ENCODE measurements around the gene TRIM52.
"Not testable (repeated sequence)": the region's sequence is repeated elsewhere in the genome, so short reads cannot be mapped to it uniquely, and the experiment has no call there.

Gene TRIM52

GRCh38 chr5:181212080-181212479 is 48.9 kb downstream of the TRIM52 start:
- no peak for DNase-seq

- no peak for DNase-seq
These were observed 49.7 kb downstream of the TRIM52 start for GRCh38 chr5:181211208-181211607.

DNA sequence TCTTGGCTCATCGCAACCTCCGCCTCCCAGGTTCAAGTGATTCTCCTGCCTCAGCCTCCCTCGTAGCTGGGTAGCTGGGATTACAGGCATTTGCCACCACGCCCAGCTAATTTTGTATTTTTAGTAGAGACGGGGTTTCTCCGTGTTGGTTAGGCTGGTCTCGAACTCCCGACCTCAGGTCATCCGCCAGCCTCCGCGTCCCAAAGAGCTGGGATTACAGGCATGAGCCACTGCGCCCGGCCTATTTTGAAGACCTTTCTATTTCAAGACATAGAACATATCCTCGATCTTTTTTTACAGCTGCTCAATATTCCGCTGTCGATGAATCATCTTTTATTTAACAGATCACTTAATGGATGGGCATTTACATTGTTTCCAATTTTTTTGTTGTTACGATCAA is 50.2 kb downstream of the TRIM52 start:
- DNase-seq = not testable (repeated sequence)

DNA sequence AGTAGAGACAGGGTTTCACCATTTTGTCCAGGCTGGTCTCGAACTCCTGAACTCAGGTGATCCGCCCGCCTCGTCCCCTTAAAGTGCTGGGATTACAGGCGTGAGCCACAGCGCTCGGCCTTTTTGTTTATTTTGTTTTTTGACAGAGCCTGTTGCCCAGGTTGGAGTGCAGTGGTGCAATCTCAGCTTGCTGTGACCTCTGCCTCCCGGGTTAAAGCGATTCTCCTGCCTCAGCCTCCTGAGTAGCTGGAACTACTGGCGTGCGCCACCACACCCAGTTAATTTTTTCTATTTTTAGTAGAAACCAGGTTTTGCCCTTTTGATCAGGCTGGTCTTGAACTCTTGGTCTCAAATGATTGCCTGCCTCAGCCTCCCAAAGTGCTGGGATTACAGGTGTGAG is 50.8 kb downstream of the TRIM52 start:
- DNase-seq = not testable (repeated sequence)

GRCh38 chr5:181209006-181209405 is 51.9 kb downstream of the TRIM52 start:
- DNase-seq = not testable (repeated sequence)

- no peak for DNase-seq
These were observed 53.0 kb downstream of the TRIM52 start for GRCh38 chr5:181207960-181208253.

DNA sequence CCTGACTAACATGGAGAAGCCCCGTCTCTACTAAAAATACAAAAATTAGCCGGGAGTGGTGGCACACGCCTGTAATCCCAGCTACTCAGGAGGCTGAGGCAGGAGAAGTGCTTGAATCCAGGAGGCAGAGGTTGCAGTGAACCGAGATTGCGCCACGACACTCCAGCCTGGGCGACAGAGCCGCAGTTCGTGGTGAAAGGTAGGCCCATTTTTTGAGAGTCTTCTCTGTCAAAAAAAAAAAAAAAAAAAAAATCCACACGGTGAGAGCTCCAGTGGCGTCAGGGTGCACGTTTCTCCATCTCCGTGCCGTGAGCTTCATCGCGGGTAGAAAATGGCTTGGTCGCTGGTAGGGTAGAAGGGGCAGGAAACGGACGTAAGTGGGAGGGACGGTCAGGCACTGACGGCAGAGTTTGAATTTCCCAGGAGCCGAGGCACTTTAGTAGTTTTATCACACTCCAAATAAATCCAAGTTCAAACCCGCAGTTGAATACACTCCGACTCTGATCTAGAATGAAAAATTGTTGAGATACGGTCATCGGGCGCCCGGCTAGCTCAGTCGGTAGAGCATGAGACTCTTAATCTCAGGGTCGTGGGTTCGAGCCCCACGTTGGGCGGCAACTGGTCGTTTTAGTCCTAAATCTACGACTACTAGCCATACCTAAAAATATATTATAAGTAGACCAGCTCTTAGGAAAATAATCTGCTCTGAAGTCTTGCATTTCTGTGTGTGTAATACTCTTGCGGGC is 53.6 kb downstream of the TRIM52 start:
- DNase-seq = peak; percentile 80 to 88

- no peak for DNase-seq
These were observed 54.9 kb downstream of the TRIM52 start for GRCh38 chr5:181205761-181206649.
